Muscle of arm (tissue), 12 donors: ENCODE data around the gene VPS51. TPM values are rescaled to one million over a fixed set of nuclear protein-coding genes. Genes with fewer than 3 reads are reported as not detected.

Source experiments
- DNase-seq: peaks from one replicate; pipeline ENCODE4 v3.0.0-alpha.2; 2013
- polyA plus RNA-seq, 12 donors: library from polyadenylated mRNA; unstranded; fragments of 120-200 nt; gene quantifications; one replicate each; pipeline ENCODE4 v1.2.1, GENCODE V29; 2013; ENCODE audit not compliant: insufficient read length in 12 of 12

Gene VPS51
- polyA plus RNA-seq, 12 donors: 83.5 to 141 (median 95.8) TPM; not detected in 1

GRCh38 chr11:65067446-65067845 is 28.6 kb upstream of the VPS51 start:
- no peak for DNase-seq

DNA sequence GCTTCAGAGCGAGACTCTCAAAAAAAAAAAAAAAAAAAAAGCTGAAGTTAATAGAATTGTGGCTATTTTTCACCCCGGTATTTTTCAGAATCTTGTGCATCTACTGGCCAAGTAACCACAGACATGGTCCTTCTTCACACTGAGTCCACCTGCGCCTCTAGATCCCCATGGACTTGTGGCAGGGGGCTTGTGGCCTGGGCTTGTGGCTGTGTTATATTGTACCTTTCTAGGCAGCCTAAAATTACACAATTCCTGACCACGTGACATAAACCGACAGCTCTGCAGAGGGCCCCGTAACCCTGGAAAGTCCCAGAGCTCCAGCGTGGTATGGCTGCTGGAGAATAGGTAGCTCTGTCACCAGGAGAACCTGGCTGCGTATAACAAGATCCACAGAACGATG is 26.8 kb upstream of the VPS51 start:
- no peak for DNase-seq

DNA sequence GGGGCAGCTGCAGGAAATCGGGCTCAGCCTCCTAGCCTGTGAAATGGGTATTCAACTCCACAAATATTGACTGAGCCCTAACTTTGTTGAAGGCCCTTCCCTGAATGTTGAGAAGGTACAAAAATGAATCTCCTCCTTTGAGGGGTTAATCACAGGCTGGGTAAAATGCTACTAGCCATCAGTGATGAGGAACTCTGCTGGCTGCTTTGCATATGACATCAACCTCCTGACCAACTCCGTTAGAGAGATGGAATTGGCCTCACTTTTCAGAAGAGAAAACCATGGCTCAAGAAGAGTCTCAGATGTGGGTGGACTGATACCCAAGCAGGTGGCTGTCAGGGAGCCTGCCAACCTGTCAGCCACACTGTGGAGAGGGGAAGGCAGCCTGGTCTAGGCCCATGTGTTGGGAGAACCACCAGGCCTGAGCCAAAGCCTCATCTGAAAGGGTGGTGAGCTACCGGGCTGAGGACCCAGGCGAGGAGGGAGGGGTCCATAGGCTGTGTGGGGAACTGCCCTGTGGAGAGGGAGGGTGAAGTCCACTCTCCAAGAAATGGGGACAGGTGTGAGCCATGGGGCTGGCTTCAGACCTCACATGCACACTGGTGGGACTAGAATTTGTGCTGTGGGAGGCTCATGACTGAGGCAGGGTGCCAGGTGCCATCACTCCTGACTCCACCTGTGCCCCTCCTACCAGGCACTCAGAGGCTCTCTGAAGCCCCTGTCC is 23.9 kb upstream of the VPS51 start:
- no peak for DNase-seq

DNA sequence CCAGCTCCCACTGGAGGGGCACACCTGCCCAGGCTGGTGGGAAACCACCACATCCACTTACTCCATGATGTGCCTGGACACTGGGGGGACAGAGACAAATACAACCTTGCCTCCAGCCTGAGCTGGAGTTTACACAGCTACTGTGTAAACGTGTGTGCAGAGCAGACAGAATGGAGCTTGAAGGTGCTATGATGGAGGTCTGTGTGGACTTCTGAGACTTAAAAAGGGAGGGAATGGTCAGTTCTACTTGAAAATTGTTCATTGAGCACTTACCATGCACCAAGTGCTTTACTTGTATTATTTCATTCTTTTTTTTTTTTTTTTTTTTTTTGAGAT is 23.4 kb upstream of the VPS51 start:
- no peak for DNase-seq

DNA sequence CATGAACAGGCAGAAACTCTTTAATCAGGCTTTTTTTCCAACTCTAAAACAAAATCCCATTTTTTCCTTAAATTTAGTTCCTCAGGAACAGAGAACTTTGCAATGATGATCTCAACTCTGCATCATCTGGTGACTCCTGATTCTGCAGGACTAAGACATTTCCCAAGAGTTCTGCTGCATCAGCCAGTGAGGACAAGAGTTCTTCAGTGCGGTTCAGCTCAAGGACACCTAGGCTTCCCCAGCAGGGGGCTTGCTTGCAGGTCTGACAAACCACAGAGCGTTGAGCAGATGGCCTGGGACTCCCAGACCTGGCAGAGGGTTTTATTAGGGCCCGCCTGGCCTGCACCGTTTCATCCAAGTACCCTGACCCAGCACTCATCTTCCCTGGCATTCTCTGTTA is 18.6 kb upstream of the VPS51 start:
- no peak for DNase-seq

- no peak for DNase-seq
These were observed 17.9 kb upstream of the VPS51 start for GRCh38 chr11:65078151-65078550.

- no peak for DNase-seq
These were observed 17.1 kb upstream of the VPS51 start for GRCh38 chr11:65078786-65079342.

DNA sequence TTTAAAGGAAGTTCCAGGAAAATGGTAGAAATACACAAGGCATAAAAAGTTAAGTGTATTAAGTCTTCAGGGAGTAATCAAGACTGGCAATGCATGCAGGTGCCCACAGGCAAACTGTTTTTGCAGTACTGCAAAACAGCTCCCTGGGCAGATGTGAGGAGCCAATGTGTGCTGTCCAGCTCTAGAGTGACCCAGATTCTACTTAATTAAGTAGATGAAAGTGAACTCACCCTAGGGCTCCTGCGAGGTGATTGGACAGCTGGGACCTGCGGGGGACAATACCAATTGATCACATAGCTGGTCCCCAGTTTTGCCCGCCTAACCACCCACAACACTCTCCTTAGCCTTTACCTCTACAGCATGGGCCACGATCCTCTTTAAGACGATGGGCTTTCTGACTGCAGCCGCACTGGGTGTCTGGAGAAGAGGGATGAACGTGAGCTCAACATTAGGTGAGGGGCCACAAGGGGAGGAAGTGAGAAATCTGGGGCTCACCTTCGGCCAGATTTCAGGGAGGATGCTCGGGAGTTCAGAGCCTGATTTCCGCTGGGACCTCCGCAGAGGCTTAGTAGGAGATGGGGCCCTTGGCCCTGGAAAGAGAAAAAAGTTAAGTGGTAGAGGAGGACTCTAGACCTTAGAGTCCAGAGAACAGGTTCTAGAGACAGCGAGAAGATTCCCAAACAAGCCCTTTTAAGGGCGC is 12.7 kb upstream of the VPS51 start:
- no peak for DNase-seq

DNA sequence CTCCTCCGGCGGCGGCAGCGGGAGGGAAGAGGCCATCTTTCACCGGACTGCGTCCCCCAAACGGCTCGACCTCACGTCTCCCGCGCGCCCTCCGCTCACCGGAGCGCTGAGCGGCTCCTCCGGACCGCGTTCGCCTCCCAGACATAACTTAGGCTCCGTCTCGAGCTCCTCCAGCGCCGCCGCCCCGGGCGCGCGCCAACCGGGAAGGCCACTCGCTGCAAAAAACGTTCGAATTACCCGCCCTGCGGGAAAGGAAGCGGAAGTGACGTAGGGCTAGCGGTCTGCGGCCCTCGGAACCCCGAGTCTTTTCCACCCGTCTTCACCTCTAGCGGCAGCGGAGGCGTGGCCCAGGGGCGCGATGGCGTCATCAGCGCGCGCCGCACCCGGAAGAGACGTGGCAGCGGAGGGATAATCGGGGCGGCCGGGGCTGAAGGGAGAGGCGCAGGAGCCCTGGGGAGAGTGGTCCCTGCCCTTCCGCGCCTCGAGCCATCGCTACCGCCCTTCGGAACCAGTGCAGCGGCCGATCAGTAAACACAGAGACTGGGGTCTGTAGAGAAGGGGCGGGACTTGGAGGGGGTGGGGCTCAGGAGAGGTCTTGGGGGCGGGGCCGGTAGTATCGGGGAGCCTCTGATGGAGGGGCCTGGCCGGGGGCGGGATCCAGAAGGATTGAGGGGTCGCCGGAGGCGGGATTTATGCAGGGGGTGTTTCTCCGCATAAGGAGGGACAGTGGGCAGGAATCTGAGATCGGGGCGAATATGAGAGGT is 12.0 kb upstream of the VPS51 start, which contains the start of the genes CDCA5 and ZFPL1:
Gene CDCA5 (minus strand): TSS at position 207 of the 764 bp plus-strand sequence. CDS start 62 bp downstream, at position 145.
Gene ZFPL1 (plus strand): TSS at position 389 of the 764 bp plus-strand sequence. CDS start 477 bp downstream, outside the sequence.
- peak; percentile 96 for DNase-seq

DNA sequence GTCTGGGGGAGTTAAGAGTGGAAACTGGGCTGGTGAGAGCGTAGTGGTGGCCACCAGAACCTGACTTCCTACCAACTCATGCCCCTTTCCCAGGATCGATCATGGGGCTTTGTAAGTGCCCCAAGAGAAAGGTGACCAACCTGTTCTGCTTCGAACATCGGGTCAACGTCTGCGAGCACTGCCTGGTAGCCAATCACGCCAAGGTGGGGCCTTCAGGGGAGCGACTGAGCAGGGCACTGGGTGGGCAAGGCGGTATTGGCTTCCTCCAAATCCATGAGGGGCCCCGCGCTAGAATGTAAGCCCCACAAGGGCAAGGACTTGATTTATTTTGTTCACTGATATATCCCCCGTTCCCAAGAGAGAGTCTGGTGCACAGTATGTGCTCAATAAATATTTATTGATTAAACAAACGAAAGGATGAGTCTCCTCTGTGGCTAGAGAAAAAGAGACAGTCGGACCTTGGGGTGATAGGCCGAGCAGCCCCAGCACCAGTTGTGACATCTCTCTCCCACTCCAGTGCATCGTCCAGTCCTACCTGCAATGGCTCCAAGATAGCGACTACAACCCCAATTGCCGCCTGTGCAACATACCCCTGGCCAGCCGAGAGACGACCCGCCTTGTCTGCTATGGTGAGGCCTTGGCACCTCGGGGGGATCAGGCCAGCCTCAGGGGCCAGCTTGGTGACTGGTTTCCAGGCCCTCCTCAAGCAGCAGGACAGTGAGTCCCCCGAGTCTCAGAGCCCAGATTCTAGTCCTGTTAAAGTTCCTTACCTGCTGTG is 11.2 kb upstream of the VPS51 start:
- DNase-seq: no peak

DNA sequence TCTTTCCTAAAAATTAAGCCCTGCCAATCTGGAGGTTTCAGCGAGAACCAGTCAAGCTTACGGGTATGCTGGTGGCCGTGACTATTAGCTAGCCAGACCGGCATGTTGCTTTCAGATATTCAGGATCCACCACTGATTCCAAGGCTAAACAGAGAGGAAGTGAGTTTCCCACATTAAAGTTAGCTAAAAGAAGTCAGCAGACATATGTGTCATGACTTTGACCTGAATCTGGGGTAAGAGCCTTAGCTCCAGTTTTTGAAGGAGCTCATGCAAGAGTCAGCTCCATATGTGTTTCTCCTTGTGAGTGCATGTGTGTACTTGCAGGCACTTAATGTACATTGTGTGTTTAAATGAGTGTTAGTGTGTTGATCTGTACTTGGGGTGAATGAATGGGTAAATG is 10.6 kb upstream of the VPS51 start:
- DNase-seq: no peak

GRCh38 chr11:65086809-65087208 is 9.2 kb upstream of the VPS51 start:
- DNase-seq: no peak

GRCh38 chr11:65087216-65087615 is 8.8 kb upstream of the VPS51 start:
- no peak for DNase-seq

- no peak for DNase-seq
These were observed 8.2 kb upstream of the VPS51 start for GRCh38 chr11:65087827-65088226.

DNA sequence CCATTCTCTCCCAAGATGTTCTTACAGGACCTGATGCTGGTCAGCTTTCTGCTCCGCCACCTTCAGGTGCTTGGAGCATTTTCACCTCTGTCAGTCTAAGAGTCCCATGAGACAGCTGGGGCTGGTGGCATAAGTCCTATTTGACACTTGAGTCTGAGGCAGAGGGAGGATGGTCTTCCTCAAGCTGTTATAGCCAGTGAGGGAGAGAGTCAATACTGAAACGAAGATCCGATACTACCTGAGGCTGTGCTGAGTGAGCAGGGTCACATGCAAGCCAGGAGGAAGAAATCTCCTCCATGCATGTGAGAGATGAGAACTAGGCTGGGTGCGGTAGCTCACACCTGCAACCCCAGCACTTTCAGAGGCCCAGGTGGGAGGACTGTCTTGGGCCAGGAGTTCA is 6.4 kb upstream of the VPS51 start:
- DNase-seq: no peak

DNA sequence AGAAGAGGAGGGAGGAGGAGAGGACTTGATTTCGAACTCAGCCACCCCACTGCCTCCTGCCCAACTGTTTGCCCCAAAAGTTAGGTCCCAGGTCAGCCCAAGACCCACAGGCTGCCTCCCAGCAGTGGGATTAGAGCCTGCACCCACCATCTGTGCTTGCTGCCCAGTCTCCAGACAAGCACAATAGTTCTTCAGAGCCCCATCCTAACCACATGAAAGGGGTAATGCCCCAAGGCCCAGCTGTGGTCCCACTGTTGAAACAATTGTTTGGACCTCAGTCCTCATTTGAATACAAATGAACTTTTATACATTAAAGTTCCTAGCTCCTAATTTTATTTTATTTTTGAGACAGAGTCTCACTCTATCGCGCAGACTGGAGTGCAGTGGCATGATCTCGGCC is 5.4 kb upstream of the VPS51 start:
- no peak for DNase-seq

- DNase-seq: no peak
These were observed 587 bp upstream of the VPS51 start for GRCh38 chr11:65095427-65095826.

DNA sequence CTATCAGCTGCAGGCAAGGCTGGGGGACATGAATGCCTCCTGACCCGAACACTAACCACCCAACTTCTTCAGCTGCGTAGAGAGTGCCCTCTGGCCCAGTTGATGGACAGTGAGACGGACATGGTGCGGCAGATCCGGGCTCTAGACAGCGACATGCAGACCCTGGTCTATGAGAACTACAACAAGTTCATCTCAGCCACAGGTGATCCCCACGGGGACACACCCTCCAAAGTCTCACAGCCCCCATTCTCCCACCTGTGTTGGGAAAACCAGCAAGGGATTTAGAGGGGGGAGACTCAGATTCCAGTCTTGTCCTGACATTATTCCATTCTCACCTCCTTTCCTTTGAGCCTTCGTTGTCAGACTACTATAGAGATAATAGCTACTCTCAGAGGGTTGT is 912 bp downstream of the VPS51 start:
- DNase-seq: no peak

- DNase-seq: no peak
These were observed 4.8 kb downstream of the VPS51 start for GRCh38 chr11:65100674-65101350.

DNA sequence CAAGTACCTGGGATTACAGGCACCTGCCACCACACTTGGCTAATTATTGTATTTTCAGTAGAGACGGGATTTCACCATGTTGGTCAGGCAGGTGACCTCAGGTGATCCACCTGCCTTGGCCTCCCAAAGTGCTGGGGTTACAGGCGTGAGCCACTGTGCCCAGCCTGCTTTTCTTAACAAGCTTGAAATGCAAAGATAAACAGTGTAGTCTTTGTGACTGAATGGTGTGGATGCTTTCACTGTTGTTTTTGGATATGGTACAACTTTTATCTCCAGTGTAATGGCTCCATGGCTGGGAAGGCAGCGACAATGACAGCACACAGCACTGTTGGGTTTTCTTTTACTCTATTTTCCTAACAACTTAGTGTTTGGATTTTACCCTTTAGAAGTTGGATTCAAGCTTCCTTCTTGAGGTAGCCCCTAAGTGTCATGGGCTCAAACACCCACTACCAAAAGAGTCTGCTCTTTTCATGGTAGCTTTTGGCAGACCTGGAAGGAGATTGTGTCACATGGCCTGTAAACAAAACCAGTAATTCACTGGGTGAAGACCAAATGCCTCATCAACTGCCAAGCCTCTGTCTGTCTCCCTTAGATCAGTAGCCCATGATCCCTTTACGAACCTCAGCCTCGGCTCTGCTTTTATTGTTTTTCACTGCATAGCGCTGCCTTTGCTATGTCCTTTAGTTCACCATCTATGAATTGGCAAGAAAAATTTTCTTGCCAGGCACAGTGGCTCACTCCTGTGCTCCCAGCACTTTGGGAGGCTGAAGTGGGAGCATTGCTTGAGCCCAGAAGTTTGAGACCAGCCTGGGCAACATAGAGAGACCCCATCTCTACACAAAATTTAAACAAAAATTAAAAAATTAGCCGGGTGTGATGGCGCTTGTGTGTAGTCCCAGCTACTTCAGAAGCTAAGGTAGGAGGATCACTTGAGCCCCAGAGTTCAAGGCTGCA is 6.4 kb downstream of the VPS51 start:
- DNase-seq: no peak
